HepG2 (cell line): ENCODE data around the gene ARHGEF4.

Experiments used
- ADNP ChIP-seq: sonication (generic); formaldehyde crosslinking; IDR thresholded peaks from 2 replicates; pipeline ENCODE4 v1.4.0; 2020; ENCODE audit warnings: missing genetic modification reagents
- AGO1 ChIP-seq: fragments of 200-400 bp; formaldehyde crosslinking; IDR thresholded peaks from 2 replicates; pipeline ENCODE4 v1.6.1; 2017; ENCODE audit warnings: mild to moderate bottlenecking, low read depth, low read length, moderate library complexity; ENCODE audit not compliant: poor library complexity, severe bottlenecking
- ASH2L ChIP-seq: fragments of 300-600, 200-600 bp; sonication (generic); IDR thresholded peaks from 2 replicates; pipeline ENCODE4 v1.7.0; 2017; ENCODE audit warnings: low read depth, mild to moderate bottlenecking, moderate library complexity, mixed read lengths, low read length; ENCODE audit not compliant: insufficient read length
- GTF2F1 ChIP-seq: fragments of 150-350 bp; IDR thresholded peaks from 2 replicates; pipeline ENCODE4 v1.6.1; 2014; ENCODE audit warnings: low read length
- HNRNPUL1 ChIP-seq: fragments of 200-400 bp; formaldehyde crosslinking; IDR thresholded peaks from 2 replicates; pipeline ENCODE4 v1.6.1; 2017; ENCODE audit warnings: low read depth, mild to moderate bottlenecking, low read length, moderate library complexity
- KDM5A ChIP-seq: fragments of 200-600 bp; sonication (generic); IDR thresholded peaks from 2 replicates; pipeline ENCODE4 v1.7.0; 2018; ENCODE audit warnings: antibody characterized with exemption, mild to moderate bottlenecking, low read length, borderline replicate concordance
- POLR2G ChIP-seq: fragments of 200-400 bp; formaldehyde crosslinking; IDR thresholded peaks from 2 replicates; pipeline ENCODE4 v1.6.1; 2018; ENCODE audit warnings: mild to moderate bottlenecking, low read depth, low read length, moderate library complexity
- SETDB1 ChIP-seq: sonication (generic); formaldehyde crosslinking; IDR thresholded peaks from 2 replicates; pipeline ENCODE4 v1.5.1; 2020; ENCODE audit warnings: missing genetic modification reagents, mild to moderate bottlenecking, borderline replicate concordance
- ZNF446 ChIP-seq: sonication (generic); formaldehyde crosslinking; IDR thresholded peaks from 2 replicates; pipeline ENCODE4 v1.5.0; 2020; ENCODE audit warnings: mild to moderate bottlenecking, missing genetic modification reagents
- ZNF619 ChIP-seq: sonication (generic); formaldehyde crosslinking; IDR thresholded peaks from 2 replicates; pipeline ENCODE4 v1.4.0; 2020; ENCODE audit warnings: mild to moderate bottlenecking, missing genetic modification reagents
- TF ChIP-seq, protein P1 (sequence below): sonication (generic); formaldehyde crosslinking; IDR thresholded peaks from 2 replicates; pipeline ENCODE4 v1.5.0; 2020; ENCODE audit warnings: mild to moderate bottlenecking, missing genetic modification reagents, moderate library complexity
- TF ChIP-seq, protein P2 (sequence below), 2 experiments: sonication (generic) in 1 of 2; formaldehyde crosslinking in 1 of 2; IDR thresholded peaks; 2 replicates each; pipeline versions ENCODE4 v1.5.1 to v1.6.1; 2011 to 2020; ENCODE audit warnings: borderline replicate concordance in 1 of 2, low read depth in 1 of 2, low read length in 1 of 2, mild to moderate bottlenecking in 1 of 2, missing genetic modification reagents in 1 of 2, moderate library complexity in 1 of 2

DNA sequence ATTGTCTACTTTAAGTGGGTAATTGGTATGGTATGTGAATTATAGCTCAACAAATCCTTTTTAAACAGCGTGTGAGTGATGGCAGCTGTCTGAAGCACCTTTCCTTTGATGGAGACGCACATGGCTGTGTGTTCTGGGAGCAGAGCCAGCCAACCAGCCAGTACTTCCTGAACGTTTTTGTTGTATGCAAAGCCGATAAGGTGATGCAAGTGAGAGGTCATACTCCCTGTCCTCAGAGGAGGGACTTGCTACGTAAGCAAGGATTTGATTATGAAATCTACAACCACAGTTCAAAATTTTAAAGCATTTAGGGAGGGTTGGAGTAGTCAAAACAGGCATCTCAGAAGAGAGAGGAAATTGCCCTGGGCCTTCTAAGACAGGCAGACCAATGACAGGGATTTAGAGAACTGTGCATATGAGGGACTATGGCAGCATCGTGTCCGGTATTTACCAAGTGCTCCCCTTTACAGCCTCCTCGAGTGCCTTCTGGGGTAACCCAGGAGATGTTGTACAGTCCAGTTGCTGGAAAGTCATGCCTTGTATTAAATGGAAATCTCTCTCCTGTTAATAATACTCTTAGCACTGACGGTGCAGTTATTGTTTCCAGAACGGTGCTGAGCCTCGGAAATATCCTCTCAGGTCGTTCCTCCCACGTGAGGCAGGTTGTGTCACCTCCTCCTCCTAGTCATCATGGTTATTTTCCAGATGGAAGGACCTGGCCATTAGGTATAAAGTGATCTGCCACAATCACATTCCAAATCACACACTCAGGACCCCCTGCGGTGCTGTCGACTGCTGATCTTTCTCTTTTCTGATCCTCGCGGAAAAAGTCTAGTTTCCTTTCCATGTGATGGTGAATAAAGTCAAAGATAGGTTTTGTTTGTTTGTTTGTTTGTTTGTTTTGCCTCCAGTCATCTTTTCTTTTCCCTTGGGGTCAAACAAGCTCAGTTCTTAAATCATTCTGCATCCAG lies 28.4 kb downstream of the ARHGEF4 start:
- TF ChIP-seq, protein P1, sequence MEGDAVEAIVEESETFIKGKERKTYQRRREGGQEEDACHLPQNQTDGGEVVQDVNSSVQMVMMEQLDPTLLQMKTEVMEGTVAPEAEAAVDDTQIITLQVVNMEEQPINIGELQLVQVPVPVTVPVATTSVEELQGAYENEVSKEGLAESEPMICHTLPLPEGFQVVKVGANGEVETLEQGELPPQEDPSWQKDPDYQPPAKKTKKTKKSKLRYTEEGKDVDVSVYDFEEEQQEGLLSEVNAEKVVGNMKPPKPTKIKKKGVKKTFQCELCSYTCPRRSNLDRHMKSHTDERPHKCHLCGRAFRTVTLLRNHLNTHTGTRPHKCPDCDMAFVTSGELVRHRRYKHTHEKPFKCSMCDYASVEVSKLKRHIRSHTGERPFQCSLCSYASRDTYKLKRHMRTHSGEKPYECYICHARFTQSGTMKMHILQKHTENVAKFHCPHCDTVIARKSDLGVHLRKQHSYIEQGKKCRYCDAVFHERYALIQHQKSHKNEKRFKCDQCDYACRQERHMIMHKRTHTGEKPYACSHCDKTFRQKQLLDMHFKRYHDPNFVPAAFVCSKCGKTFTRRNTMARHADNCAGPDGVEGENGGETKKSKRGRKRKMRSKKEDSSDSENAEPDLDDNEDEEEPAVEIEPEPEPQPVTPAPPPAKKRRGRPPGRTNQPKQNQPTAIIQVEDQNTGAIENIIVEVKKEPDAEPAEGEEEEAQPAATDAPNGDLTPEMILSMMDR (CRISPR knock-in tag) = no peak
- TF ChIP-seq SETDB1 (CRISPR knock-in tag) = no peak
- no peak for TF ChIP-seq AGO1
- TF ChIP-seq HNRNPUL1 = no peak
- no peak for TF ChIP-seq GTF2F1
- no peak for TF ChIP-seq ASH2L
- no peak for TF ChIP-seq ZNF446 (CRISPR knock-in tag)
- no peak for TF ChIP-seq KDM5A
- TF ChIP-seq ZNF619 (CRISPR knock-in tag) = no peak
- TF ChIP-seq, protein P2, sequence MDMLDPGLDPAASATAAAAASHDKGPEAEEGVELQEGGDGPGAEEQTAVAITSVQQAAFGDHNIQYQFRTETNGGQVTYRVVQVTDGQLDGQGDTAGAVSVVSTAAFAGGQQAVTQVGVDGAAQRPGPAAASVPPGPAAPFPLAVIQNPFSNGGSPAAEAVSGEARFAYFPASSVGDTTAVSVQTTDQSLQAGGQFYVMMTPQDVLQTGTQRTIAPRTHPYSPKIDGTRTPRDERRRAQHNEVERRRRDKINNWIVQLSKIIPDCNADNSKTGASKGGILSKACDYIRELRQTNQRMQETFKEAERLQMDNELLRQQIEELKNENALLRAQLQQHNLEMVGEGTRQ (IDR thresholded peaks at IDR 0.05; ENCODE audit: low read depth, low read length) = no peak
- TF ChIP-seq, protein P2 (CRISPR knock-in tag; IDR thresholded peaks at IDR 0.05; ENCODE audit: borderline replicate concordance) = no peak
- TF ChIP-seq ADNP (CRISPR knock-in tag) = no peak
- TF ChIP-seq POLR2G = no peak
